Measurements from ENCODE around the gene SOX5.
A peak's percentile ranks its signal among the peaks of the same experiment; 100 is the strongest.

The SOX5 gene

DNA sequence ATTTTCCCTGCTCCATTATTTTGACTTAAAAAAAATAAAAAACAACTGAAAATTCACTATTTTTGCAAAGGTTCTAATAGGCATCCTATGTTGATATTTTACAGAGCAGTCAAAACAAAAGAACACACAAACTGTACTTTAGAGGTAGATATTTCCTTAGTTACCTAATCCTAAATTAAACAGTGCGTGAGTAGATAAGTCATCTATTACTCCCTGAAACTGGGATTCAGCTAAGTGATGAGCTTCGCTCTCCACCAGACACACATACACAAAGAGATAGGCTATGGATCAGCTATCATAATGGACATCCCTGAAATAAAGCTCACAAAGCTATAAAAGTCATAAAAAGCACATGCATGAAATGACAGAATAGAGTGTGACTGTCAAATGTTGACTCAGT is 398.7 kb downstream of the SOX5 start:
- peaks cover 4% of the 10 kb centered on the region for H3K36me3 Mint-ChIP-seq (ENCODE audit: low read depth)
- TF ChIP-seq, protein P1, sequence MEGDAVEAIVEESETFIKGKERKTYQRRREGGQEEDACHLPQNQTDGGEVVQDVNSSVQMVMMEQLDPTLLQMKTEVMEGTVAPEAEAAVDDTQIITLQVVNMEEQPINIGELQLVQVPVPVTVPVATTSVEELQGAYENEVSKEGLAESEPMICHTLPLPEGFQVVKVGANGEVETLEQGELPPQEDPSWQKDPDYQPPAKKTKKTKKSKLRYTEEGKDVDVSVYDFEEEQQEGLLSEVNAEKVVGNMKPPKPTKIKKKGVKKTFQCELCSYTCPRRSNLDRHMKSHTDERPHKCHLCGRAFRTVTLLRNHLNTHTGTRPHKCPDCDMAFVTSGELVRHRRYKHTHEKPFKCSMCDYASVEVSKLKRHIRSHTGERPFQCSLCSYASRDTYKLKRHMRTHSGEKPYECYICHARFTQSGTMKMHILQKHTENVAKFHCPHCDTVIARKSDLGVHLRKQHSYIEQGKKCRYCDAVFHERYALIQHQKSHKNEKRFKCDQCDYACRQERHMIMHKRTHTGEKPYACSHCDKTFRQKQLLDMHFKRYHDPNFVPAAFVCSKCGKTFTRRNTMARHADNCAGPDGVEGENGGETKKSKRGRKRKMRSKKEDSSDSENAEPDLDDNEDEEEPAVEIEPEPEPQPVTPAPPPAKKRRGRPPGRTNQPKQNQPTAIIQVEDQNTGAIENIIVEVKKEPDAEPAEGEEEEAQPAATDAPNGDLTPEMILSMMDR (IDR thresholded peaks at IDR 0.05), result no peak
- no peak for DNase-seq
- peaks cover 2% of the 10 kb centered on the region for H3K27me3 Mint-ChIP-seq (ENCODE audit: low read depth, poor library complexity)
- H3K27ac Mint-ChIP-seq, result no peak overlapping the region
- H3K4me3 Mint-ChIP-seq, result no peak overlapping the region
- H3K9me3 Mint-ChIP-seq, result no peaks in the 10 kb centered on the region
- peaks cover 31% of the 10 kb centered on the region for H3K4me1 Mint-ChIP-seq

DNA sequence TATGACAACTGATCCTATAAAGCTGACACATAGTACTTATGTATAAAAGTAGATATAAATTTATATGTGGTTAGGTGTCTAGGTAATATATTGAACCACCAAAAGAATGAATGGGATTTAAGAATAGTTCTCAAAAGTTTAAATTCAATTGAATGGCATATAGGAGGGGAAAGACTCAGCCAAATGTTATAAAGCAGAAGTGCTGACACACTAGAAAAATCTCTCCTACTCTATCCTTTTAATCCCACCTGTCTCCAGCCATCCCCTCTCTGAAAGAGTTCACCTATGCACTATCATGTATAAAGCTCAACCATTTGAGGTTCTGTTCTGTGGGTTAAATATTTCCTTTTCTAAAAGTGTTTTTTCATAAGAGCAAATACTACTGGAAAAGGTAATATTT is 400.7 kb downstream of the SOX5 start:
- H3K36me3 Mint-ChIP-seq (ENCODE audit: low read depth), result peaks cover under 1% of the 10 kb centered on the region
- DNase-seq, result no peak
- H3K27ac Mint-ChIP-seq, result no peak overlapping the region
- no peaks in the 10 kb centered on the region for H3K9me3 Mint-ChIP-seq
- peaks cover 11% of the 10 kb centered on the region for H3K4me1 Mint-ChIP-seq
- peaks cover 2% of the 10 kb centered on the region for H3K27me3 Mint-ChIP-seq (ENCODE audit: low read depth, poor library complexity)
- no peak overlapping the region for H3K4me3 Mint-ChIP-seq
- TF ChIP-seq, protein P1 (IDR thresholded peaks at IDR 0.05), result no peak

DNA sequence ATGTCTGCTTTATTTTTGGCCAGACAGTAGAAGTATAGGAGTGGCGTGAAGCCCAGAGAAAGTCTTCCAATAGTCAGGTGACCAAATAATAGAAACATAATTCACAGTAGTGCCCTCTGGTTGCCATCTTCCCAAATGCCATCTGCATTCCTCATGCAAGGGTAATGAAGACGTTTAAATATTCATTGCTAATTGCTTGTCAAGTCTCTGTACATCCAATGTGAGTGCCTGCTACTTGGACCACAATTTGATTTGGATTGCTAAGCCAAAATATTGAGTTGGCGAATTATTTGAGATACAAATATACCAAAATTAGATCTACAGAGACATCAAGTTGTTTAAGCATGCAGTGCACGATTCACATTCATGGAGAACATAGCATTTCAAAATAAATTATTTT is 402.7 kb downstream of the SOX5 start:
- no peak overlapping the region for H3K27ac Mint-ChIP-seq
- peaks cover 4% of the 10 kb centered on the region for H3K4me1 Mint-ChIP-seq
- peaks cover 16% of the 10 kb centered on the region for H3K36me3 Mint-ChIP-seq (ENCODE audit: low read depth)
- no peaks in the 10 kb centered on the region for H3K9me3 Mint-ChIP-seq
- DNase-seq, result no peak
- peaks cover 2% of the 10 kb centered on the region for H3K27me3 Mint-ChIP-seq (ENCODE audit: low read depth, poor library complexity)
- TF ChIP-seq, protein P1 (IDR thresholded peaks at IDR 0.05), result no peak
- H3K4me3 Mint-ChIP-seq, result no peak overlapping the region

DNA sequence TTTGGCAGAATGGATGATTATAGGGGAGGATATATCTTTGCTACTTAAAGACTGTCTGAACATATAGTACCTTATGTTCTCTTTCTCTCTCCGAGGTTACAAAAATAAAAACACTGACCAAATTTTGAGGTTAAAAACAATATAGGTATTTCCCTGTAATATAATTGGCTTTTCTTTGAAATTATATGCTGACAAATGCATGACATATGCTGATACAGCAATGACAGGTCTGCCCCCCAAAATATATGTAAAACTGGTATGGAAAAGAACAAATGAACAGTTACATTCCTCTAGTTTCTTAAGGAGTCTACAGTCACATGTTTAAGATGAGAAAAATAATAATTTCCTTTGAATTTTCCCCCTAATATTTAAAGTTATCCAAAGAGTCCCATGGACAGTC is 405.7 kb downstream of the SOX5 start:
- H3K4me1 Mint-ChIP-seq, result peaks cover 10% of the 10 kb centered on the region
- no peaks in the 10 kb centered on the region for H3K9me3 Mint-ChIP-seq
- TF ChIP-seq, protein P1 (IDR thresholded peaks at IDR 0.05), result no peak
- DNase-seq, result no peak
- H3K27me3 Mint-ChIP-seq (ENCODE audit: low read depth, poor library complexity), result no peaks in the 10 kb centered on the region
- H3K4me3 Mint-ChIP-seq, result no peak overlapping the region
- H3K36me3 Mint-ChIP-seq (ENCODE audit: low read depth), result peaks cover 24% of the 10 kb centered on the region
- no peak overlapping the region for H3K27ac Mint-ChIP-seq

DNA sequence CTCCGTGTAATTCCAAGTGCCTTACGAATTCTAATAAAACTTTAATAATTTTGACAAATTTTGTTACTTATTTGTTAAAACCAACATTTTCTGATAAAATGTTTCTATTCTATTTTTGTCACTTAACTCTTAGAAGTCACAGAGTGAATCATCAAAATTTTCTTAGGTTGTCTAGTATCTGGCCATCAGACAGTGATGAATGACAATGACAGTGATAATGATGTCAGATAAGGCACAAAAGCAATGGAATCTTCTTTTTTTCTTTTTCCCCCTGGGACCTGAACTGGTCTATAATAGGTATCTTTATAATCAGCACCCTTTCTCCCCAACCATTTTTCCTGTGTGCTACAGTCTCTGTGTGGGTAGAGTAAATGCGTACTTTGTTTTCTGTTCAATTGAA is 407.3 kb downstream of the SOX5 start:
- Mint-ChIP-seq H3K4me1 (peaks cover 10% of the 10 kb centered on the region), H3K27ac (no peak overlapping the region), H3K4me3 (no peak overlapping the region), H3K9me3 (no peaks in the 10 kb centered on the region), H3K27me3 (ENCODE audit: low read depth, poor library complexity) (no peaks in the 10 kb centered on the region), H3K36me3 (ENCODE audit: low read depth) (peaks cover 30% of the 10 kb centered on the region)
- TF ChIP-seq, protein P1 (IDR thresholded peaks at IDR 0.05), result no peak
- no peak for DNase-seq

DNA sequence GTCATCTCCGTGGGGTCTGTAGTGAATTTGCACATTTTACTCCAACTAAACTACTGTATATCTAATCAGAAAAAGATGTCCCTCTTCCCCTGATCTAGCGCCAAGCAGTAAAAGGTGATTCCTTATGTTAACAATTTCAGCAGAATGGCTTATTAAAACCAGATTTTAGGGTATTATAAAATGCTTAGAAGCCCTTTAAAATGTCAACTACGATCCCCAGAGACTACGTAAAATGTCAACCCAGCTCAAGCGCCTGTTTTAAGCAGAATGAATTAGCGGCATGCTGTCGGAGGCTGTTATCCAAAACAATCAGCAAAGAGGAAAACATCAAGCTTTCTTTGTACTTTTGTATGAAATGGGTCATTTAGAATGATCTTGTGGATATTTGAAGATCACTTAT is 408.9 kb downstream of the SOX5 start:
- TF ChIP-seq, protein P1 (IDR thresholded peaks at IDR 0.05), result no peak
- H3K4me3 Mint-ChIP-seq, result no peak overlapping the region
- peaks cover 35% of the 10 kb centered on the region for H3K36me3 Mint-ChIP-seq (ENCODE audit: low read depth)
- H3K9me3 Mint-ChIP-seq, result no peaks in the 10 kb centered on the region
- DNase-seq, result no peak
- no peaks in the 10 kb centered on the region for H3K27me3 Mint-ChIP-seq (ENCODE audit: low read depth, poor library complexity)
- peak overlapping the region; percentile 88 for H3K27ac Mint-ChIP-seq
- peaks cover 10% of the 10 kb centered on the region for H3K4me1 Mint-ChIP-seq

Data from nephron progenitor cell (in vitro differentiated cells).